Measurements from ENCODE around the gene ATG10.
A peak's percentile ranks its signal among the peaks of the same experiment; 100 is the strongest.
"Not testable (repeated sequence)": the region's sequence is repeated elsewhere in the genome, so short reads cannot be mapped to it uniquely, and the experiment has no call there.

ATG10 gene

GRCh38 chr5:82244854-82245635 lies 273.2 kb downstream of the ATG10 start:
- DNase-seq, result no peak

DNA sequence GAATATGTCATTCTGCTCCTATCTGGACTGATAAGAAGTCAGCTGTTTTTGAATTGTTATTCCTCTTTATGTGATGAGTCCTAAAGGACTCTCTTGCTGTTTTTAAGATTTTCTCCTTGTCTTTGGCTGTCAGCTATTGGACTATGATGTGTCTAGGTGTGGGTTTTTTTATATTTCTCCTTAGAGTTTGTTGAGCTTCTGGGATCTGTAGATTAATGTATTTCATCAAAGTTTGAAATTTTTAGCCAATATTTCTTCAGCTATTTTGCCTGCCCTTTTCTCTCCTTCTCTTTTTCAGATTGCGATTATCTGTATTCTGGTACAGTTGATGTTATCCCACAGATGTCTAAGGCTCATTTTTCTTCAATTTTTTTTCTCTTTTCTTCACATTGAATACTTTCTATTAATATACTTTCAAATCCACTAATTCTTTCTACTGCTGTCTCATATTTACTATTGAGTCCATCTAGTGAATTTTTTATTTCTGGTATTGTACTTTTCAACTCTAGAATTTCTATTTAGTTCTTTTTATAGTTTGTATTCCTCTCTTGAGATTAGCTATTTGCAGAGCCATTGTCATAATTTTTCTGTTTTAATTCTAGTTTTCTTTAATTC lies 275.2 kb downstream of the ATG10 start:
- no peak for DNase-seq

- no peak for DNase-seq
Measured at GRCh38 chr5:82252744-82253143, 280.9 kb downstream of the ATG10 start.

DNA sequence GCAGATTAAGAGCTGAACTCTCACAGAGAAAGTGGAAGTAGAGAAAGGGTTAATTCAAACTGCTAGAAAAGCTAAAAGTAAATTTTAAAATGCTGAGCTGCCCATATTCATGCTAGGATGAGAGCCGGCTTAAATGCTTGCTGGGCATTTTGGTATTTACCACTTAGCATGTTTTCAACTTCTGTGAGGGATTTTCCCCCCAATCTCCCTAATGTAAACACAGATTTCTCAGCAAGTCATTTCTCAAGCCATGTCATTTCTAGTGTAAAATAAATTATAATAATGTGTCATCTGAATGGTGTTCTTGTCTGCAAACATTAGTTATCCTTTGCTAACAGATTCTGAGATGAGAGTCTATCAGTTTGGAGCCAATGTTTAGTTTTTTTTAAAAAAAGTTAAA lies 284.0 kb downstream of the ATG10 start:
- DNase-seq, result no peak

- no peak for DNase-seq
Measured at GRCh38 chr5:82257247-82257646, 285.4 kb downstream of the ATG10 start.

DNA sequence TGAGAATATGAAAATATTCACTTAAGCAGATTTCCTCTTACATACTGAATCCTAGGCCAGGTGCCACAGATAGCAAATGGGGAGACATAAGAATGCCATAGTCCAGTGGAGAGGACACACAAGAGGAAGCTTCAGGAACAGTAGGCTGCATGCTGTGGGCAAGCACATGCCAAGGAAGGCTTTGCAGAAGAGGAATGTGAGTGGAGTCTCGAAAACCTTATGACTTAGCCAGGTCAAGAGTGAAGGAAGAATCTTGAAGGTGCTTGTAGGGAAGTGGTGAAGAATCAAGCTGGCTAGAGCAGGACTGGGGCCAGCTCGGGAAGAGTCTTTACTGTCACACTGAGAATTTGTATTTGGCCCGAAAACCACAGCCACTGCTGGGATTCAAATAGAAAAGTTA lies 285.9 kb downstream of the ATG10 start:
- DNase-seq, result no peak

- DNase-seq, result no peak
Measured at GRCh38 chr5:82259172-82259800, 287.5 kb downstream of the ATG10 start.

- DNase-seq, result no peak
Measured at GRCh38 chr5:82265047-82265446, 293.2 kb downstream of the ATG10 start.

GRCh38 chr5:82267297-82267933 lies 295.6 kb downstream of the ATG10 start:
- DNase-seq, result not testable (repeated sequence)

- DNase-seq, result not testable (repeated sequence)
Measured at GRCh38 chr5:82269363-82269762, 297.5 kb downstream of the ATG10 start.

- not testable (repeated sequence) for DNase-seq
Measured at GRCh38 chr5:82272571-82273356, 300.9 kb downstream of the ATG10 start.

DNA sequence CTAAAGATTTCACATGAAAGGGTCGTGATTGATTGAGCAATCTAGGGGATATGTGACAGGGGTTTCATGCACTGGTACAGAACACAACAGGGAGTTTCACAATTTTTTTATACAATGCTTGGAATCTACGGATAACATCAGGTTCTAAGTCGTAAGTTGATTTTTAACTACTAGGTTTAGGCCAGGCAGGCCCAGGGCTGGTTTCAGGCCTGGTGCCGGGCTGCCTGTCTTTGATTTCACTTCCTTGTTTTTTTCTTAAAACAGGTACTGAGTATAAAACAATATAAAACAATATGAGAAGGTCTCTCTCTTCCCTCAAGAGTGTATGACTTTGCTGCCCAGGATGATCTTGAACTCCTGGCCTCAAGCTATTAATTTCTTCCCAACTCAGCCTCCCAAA lies 301.6 kb downstream of the ATG10 start:
- DNase-seq, result not testable (repeated sequence)

DNA sequence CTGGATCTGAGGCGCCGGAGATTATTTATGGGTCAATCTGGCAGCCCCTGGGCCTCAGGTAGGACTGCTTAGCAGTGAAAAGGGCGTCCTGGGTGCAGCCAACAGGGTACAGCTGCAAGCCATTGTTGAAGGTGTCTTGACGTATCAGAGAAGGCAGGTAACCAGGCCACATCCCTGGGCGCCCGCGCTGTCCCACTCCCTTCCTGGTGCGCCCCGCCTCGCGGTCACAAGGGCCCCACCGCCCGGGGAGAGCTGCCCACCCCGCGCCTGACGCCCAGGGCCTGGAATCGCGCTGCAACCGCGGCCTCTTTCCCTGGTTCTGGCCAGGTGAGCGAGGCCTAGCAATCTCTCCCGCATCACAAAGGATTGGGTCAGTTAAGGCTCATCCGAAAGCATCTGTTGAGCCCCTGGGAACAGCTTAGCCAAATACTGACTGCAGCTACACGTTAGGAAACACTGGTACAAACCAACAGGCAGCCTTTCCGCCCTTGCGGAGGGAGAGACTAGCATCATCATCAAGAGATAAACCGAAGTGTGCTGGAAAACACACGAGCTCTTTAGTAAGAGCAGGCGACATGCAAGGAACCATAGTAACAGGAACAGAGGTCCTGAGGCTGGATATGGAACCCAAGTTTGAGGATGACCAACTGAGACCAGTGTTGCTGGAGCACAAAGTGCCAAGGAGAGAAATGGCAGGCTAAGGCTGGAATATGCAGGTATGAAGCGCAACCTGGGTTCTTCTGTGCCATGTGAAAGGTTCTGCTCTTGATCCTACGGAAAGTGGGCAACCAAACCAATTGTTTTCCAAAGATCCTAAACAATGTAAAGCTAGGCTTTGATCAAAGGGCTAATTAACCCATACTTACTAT lies 302.8 kb downstream of the ATG10 start:
- DNase-seq, result no peak

DNA sequence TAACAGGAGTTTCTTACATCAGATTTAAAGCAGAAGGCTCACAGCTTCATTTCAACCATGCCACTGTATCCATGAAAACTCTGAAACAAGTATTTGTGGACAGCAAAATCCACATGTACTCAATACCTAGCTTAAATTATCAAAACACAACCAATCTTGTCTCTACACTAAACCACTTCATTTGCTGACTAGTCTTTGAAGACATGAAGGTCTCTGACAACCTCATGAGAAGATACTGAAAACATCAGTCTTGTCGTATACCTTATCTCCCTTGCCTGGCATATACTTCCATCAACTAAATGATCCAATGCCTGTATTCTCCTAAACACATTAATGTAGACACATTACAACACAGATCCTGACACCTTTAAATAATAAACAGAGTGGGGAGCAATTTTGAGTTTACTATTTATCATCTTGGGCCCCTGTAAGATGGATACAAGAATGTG lies 303.4 kb downstream of the ATG10 start:
- no peak for DNase-seq

GRCh38 chr5:82276800-82277612 lies 305.2 kb downstream of the ATG10 start:
- no peak for DNase-seq

DNA sequence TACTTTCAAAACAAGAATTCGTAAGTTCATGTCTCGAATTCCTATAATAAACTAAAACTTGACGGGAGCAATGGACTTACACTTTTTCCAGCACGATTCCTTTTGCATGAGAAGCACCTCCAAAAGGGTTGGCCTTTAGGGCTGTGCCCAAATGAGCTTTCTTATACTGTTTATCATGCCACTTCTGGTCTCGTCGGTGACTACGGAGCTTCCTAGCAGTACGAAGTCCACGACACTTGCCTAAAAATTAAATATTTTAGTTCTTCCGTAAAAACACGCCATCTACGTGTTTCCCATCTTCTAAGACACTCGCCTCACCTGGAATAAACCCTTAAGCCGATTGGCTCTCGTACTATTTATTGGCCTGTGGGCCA lies 305.8 kb downstream of the ATG10 start:
- no peak for DNase-seq

DNA sequence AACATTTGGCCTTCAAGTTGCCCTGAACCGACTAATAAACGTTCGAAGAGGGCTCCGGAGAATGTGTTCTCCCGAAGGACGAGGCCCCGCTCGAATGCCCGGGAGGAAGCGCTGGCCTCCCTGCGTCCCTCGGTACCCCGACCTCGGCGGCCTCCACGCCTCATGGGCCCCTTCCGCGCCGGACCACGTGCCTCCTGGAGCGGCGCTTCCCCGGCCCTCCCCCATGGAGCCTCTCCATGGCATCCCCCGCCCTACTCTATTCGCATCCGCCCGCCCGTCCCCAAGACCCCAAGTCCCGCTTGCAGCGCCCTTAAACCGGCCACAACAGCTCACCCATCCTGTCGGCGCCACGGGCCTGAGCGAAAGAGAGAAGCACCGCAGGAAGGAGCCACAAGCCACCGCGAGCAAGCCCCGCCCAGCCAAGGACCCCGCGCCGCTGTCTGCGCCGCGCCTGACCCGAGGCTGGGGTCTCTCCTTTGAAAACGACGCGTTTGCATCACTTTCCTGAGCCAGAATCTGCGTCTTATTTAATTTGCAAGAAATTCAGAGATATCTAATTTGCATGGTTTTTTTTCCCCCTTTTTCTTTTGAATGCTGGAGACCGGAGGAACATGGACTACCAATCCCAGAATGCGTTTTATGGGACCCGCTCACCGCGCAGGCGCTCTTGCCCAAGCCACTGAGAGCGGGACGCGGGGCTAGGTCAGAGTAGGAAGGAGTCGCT lies 306.3 kb downstream of the ATG10 start, which contains the start of gene RPS23:
TSS of gene RPS23 (minus strand) at position 368 of the 724 bp plus-strand sequence. CDS start at position 337, 31 bp downstream.
- DNase-seq, result peak; percentile 87

GRCh38 chr5:82278711-82279370 lies 307.0 kb downstream of the ATG10 start:
- DNase-seq, result no peak

- no peak for DNase-seq
Measured at GRCh38 chr5:82283893-82284292, 312.1 kb downstream of the ATG10 start.
